GM21619 (cell line): ENCODE results near the gene NUP35.

Experiments used
- ATAC-seq: cut with Tn5 transposase; IDR thresholded peaks from one replicate; pipeline ENCODE4 v1.9.1; 2021; ENCODE audit not compliant: unreplicated experiment

Gene NUP35

GRCh38 chr2:183207110-183207509, 82.9 kb downstream of the NUP35 start:
- no peak for ATAC-seq

GRCh38 chr2:183209395-183210028, 85.3 kb downstream of the NUP35 start:
- ATAC-seq: no peak
